Transverse colon (tissue), 4 donors: ENCODE results near the gene KRTAP3-2.

Experiments used
- POLR2AphosphoS5 ChIP-seq, 3 donors: sonication (generic); formaldehyde crosslinking; IDR thresholded peaks; one replicate each; pipeline ENCODE4 v1.6.1; 2016; ENCODE audit warnings: antibody characterized with exemption in 3 of 3
- TF ChIP-seq, protein P1 (sequence below), 5 experiments: fragments of 200-600 bp in 3 of 5; fragments of 450-650 bp in 2 of 5; sonication (generic) in 3 of 5; IDR thresholded peaks; 1 replicate in 2 of 5; 2 replicates in 3 of 5; pipeline ENCODE4 v1.5.1; 2016 to 2017; ENCODE audit warnings: antibody characterized with exemption in 5 of 5, inconsistent platforms in 3 of 5, mild to moderate bottlenecking in 2 of 5, moderate library complexity in 1 of 5

DNA sequence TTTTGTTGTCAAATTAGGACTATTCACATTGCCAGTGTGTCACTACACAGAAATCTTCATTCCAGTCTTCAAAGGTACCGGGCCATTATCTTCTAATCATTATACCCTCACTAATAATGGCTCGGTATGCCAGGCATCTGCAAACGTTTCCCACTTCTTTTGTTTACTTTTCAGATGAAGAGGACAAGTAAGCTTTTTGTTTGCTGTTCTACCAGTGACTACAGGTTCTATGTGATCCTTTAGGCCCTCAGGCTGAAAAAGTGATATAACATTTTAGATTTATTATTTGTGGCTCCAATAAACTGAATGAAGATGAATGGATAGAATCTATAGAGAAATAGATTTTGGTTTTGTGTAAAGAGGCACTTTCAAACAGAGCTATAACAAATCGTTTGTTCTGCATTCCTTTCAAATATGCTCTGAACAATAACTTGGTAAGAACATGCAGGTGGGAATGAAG lies 9.6 kb upstream of the KRTAP3-2 start:
- TF ChIP-seq, protein P1, sequence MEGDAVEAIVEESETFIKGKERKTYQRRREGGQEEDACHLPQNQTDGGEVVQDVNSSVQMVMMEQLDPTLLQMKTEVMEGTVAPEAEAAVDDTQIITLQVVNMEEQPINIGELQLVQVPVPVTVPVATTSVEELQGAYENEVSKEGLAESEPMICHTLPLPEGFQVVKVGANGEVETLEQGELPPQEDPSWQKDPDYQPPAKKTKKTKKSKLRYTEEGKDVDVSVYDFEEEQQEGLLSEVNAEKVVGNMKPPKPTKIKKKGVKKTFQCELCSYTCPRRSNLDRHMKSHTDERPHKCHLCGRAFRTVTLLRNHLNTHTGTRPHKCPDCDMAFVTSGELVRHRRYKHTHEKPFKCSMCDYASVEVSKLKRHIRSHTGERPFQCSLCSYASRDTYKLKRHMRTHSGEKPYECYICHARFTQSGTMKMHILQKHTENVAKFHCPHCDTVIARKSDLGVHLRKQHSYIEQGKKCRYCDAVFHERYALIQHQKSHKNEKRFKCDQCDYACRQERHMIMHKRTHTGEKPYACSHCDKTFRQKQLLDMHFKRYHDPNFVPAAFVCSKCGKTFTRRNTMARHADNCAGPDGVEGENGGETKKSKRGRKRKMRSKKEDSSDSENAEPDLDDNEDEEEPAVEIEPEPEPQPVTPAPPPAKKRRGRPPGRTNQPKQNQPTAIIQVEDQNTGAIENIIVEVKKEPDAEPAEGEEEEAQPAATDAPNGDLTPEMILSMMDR (IDR thresholded peaks at IDR 0.05), result no peak
- TF ChIP-seq POLR2AphosphoS5 (IDR thresholded peaks at IDR 0.05), result no peak
